Activated naive CD4-positive, alpha-beta T cell (primary cell): ENCODE measurements around the gene MYO10.

Source experiments
- DNase-seq, 4 experiments: peaks; one replicate each; lab custom pipeline; 2025; lab: John Stamatoyannopoulos, UW

The MYO10 gene

DNA sequence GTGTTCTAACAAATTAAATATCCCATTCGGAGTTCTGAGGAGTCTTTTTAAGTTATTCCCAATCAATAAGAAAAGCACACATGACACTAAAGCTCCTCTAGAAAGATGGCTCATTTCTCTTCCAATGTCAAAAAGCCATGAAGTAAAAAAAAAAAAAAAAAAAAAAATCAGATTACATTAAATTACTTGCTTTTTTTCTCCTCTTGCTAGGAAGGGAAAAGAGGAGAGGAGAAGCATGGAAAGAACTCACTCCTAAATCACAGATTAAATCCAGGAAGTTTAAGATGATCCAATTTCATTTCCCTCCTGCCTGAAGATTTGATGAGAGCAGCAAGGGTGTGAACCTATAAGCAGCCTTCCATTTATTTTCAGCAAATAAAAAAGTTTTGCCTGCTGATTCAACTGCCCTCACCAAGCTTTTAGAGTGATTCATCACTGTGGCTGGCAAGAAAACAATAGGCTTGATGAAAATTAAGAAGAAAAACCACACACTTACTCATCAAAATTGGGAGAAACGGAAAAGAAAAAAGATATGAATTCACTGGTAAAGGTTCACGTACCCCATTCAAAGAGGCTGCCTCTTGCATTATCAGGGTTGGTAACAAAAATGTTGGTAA is 19.7 kb downstream of the MYO10 start:
- no peak for DNase-seq

DNA sequence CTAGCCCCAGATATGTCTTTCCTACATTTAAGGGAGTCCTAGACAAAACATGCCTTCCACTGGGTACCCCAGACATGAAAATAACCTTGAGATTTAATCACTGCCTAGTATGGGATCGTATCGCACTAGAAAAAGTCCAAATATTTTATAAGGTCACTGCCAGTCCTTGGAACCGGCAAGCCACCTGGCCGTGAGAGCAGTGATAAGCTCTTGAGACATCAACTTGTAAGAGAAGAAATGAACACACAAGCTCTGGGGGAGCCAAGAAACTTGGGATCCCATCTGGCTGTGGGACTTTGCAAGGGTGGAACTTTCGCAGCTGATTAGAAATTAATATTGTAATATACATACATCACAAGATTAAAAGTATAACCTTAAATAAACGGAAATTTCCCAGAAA is 21.5 kb downstream of the MYO10 start:
- DNase-seq: no peak

DNA sequence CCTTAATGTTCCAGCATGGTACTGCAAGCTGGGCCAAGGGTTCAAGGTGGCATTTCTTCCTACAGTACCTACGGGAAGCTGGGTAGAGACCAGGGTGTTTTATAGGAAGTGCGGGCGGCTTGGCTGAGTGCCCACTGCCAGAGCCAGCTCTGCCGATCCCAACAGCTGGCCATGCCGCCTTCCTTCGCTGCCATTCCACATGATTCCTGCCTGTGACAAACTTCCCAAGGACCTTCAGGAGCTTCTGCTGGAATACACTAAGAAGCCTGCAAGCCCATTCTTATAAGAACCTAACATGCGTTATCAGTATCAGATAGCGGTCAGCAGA is 22.0 kb downstream of the MYO10 start:
- no peak for DNase-seq

DNA sequence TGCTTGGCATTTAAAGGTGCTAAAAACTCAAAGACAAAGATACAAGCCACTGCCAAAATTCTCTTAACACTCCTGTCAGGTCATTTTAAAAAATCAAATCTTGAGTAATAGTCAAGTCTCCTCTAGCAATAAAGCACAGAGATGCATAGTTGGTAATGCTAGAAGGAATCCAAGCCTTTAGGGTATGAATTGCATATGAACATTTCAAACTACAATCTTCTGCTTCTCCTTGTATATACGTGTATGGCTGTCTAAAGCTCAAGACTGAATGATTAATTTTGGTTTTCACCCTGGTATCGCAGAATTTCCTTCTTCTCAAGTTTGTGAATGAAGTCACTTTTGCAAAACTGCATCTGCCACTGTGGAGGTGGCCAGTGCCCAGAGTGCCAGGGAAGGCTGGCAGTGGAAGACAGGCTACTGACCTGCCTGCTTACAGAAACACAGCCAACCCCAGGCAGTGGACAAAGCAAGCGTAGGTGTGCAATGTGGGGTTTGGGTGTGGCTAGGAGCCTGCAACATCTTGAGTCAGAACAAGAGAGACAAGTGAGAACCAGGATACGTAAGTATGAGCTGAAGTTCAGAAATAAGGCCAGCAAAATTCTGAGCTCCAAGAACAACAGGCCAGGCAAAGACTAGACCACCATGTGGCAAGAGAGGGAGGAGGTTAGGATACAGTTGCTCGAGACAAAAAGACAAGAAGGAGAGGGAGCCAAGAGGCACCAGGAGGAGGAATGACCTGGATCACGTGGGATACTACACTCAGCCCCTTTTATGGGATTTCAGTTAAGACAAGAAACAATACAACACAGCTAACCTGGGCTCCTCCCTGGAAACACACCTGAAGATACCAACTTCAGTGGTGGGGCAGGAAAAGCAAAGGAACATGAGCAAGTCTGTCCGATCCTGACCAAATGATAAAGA is 22.6 kb downstream of the MYO10 start:
- DNase-seq: no peak

DNA sequence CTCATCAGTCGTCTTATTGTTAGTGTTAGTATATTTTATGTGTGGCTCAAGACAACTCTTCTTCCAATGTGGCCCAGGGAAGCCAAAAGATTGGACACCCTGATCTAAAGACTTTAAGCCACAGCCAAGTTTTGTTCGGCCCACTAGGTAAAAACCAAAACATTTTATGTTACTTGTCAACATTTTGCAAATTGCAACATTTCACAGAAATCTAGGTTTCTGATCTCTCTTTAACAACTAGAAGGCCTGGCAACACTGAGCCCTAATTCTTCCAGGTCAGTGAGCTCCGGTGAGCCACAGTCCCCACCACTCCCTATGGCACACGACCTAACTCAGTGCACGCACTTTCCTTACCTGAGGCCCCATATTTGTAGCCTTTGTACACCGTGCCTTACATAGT is 24.0 kb downstream of the MYO10 start:
- DNase-seq: no peak

DNA sequence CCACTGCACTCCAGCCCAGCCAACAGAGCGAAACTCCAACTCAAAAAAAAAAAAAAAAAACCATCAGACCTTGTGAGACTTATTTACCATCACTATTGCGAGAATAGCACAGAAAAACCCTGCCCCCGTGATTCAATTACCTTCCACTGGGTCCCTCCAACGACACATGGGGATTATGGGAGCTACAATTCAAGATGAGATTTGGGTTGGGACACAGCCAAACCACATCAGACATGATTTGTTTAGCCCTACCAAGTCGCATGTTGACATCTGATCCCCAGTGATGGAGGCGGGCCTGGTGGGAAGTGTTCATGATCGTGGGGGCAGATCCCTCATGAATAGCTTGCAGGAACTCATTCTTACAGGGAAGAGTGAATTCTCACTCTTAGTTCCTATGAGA is 26.6 kb downstream of the MYO10 start:
- no peak for DNase-seq

DNA sequence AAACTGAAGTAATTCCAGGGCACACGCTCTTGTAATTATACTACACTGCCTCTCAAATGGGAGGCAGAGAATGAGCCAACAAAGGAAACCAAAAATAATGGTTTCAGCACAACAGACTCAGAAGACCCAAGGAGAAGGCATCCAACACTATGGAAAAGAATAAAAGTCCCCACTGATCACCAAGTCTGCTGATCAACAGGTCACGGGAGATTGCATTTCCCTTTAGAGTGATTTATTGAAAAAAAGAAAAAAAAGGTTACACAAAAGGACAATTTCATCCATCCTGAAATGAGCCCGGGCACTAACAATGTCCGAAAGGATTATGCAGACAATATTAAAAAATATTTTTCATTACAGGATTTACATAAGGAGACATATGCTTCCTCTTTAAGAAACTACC is 28.8 kb downstream of the MYO10 start:
- no peak for DNase-seq

DNA sequence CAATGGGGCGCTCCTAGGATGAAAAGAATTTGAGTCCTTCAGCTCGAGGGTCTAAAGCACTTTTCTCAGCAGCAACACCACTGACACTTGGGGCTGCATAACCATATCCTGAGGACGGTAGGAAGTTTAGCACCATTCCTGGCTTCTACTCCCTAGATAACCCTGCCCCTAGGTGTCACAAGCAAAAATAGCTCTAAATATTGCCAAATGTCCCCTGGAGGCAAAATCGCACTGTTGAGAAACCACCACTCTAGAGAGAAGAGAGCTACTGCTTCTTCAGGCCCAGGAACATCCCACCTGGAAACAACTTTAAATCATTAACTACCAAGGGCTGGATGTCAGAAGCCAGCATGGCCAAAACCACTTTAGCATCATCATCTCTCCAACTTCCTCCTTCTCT is 29.8 kb downstream of the MYO10 start:
- no peak for DNase-seq

DNA sequence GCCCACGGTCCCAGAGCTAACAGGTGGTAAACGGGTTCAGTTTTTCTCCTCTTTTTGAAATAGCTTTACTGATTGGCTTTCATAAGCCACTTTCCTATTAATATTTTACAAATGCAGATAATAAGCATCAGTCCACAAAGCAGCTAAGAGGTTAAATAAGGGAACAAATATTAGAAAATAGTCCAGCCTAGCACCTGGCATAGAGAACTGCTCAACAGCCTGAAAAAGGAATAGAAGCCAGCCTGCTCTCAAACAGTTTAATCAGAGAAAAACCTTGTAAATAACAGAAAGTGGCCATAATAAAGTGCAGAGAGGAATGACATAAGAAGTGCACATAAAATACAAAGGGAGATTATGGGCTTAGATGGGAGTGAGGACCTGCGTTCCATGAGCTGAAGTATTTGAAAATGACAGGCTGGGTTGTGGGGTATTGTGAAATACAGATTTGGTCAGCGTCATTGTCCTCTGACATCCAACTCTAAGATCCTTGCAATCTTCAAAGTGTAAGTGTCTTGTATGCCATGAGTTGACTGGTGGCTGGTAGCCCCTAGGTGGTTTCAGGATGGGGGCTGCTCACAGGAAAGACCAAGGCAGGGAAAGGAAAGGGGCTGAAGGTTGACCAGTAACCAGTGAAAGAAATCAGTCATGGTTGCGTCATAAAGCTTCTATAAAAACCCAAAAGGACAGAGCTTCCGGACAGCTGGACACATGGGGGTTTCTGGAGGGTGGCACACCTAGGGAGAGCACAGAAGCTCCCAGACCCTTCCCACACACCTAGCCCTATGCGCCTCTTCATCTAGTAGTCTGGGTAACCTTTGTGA is 32.4 kb downstream of the MYO10 start:
- no peak for DNase-seq

DNA sequence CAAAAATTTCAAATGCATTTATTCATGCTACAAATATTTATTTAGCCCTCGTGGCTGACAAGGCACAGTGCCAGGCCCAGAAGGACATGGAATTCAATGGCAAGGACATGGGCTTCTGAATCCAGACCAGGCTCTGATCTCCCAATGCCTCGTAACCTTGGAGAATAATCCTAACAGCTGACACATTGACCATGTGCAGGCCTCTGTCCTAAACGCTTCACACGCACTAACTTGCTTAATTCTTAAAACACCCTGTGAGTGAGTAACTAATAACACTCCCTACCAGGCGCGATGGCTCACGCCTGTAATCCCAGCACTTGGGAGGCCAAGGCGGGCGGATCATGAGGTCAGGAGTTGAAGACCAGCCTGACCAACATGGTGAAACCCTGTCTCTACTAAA is 33.2 kb downstream of the MYO10 start:
- DNase-seq: no peak

DNA sequence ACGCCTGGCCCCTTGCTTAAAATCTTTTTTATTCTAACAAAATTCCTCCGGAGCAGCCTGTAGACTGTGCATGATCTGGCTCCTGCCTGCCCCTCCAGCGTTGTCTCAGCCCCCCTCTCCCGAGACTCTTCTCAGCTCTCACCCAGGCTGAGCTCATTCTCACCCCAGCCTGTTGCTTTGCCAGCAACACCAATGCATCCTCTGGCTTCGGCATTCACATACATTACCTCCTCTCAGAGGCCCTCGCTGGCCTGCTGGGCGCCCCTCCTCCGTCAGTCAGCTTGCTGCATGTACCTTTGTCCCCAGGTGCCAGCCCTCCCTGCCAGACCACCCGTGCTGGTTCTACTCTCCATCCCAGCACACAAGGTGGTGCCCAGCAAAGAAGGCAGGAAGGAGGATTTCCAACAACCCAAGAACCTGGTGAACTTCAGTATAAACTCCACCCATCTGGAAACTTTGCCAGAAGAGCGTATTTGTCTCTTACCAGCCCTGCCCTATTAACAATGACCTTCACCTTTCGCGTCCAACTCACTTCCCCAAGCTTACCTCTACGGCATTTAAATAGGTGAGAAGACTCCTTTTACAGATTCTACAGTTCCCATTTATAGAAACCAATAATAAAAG is 35.0 kb downstream of the MYO10 start:
- DNase-seq: no peak

DNA sequence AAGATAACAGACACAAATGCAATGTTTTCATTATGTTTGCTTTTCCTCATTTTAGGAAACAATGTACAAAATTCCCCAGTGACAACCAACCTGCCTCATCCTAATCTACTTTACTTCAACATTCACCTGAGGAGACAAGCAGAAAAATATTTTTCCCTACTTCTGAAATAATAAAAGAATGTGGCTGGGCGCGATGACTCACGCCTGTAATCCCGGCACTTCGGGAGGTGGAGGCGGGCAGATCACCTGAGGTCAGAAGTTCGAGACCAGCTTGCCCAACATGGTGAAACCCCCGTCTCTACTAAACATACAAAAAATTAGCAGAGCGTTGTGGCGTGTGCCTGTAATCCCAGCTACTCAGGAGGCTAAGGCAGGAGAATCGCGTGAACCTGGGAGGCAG is 36.9 kb downstream of the MYO10 start:
- DNase-seq: no peak

DNA sequence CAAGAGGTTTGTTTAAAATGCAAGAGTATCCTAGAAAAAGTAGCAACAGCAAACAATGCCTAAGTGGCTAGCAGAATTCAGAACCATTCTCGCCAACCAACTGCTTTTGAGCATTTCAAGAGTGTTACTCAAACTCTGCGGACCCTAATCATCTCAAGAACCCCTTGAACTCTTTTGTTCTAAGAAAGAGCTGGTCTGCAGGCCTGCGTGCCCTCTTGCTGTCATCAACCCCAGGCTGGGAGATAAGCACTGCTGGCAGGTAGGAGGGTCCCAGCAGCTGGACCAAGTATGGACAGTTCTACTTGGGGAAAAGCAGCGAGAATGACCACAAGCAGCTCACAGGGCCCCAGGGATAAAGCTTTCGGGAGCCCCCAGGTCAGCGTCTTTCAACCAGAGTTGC is 38.3 kb downstream of the MYO10 start:
- no peak for DNase-seq

DNA sequence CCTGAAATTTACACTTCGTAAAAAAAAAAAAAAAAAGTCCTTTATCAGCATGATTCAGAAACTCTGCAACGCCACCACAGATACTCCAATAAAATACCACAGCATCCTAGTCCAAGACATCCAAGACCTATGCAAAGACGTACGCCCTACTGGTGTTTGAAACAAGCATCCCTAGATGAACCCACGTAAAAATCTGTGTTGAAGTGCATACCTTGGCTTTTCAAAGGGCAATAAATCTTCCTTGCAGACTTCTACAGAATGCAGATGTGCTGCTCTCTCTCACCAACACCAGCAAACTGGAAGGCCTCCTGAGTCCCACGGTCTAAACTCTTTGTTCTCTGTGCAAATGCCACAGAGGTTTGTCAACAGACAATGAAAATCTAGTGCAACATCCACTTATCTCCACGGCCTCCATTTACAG is 38.8 kb downstream of the MYO10 start:
- DNase-seq: no peak

DNA sequence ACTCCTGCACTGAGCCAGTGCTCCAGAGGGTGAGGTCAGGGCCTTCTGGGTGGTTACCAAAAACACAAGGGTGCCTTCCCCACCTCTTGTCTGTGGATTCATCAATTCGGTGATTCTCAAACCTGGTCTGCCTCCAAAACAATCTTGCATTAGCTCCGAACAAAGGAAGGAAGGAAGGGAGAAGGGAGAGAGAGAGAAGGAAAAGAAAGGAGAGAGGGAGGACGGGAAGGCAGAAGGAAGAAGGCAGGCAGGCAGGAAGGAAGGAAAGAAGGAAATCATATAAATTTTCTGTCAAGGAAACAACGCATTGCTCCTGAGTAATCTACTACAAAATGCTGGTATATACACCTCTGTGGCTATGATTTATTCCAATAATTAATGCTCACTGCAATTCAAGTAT is 39.3 kb downstream of the MYO10 start:
- DNase-seq: no peak

DNA sequence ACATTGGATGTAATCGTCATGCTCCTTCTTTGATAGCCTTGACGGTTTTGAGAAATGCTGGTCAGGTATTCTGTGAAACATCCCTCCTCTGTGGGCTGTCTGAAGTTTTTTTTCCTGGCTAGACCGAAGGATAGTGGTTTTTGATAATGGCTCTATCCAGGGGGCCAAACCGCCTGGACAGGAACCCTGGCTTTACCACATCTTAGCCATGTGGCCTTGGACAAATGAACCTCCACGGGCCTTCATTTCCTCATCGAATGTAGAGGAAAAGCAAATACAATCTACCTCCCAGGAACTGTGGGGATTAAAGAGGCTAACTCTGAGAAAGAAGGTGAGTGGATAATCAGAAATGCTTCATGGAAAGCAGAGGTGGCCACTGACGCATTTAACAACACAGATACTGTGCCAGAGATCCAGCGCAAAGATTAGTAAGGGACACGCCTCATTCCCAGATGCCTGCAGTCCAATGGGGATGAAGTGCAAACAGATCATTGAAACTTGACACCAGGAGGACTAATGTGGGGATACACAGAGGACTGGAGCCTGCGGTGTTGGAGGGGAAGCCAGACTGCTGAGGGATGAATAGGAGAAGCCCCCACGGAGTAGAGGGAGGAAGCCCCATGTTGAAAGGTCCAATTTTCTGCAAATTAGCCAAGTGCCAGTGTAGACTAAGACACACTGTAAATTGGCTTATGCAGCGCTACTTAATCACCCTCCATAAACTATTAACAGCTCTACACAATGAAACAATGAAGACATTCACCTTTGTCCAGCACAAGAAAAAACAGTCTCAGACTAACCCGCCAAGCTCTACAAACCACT is 41.6 kb downstream of the MYO10 start:
- DNase-seq: no peak

DNA sequence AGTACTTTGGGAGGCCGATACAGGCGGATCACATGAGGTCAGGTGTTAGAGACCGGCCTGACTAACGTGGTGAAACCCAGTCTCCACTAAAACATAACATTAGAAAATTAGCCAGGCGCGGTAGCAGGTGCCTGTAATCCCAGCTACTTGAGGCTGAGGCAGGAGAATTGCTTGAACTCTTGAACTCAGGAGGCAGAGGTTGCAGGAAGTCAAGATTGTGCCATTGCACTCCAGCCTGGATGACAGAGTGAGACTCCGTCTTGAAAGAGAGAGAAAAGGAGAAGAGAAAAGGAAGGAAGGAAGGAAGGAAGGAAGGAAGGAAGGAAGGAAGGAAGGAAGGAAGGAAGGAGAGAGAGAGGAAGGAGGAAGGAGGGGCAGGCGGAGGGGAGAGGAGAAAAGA is 45.1 kb downstream of the MYO10 start:
- DNase-seq: no peak

DNA sequence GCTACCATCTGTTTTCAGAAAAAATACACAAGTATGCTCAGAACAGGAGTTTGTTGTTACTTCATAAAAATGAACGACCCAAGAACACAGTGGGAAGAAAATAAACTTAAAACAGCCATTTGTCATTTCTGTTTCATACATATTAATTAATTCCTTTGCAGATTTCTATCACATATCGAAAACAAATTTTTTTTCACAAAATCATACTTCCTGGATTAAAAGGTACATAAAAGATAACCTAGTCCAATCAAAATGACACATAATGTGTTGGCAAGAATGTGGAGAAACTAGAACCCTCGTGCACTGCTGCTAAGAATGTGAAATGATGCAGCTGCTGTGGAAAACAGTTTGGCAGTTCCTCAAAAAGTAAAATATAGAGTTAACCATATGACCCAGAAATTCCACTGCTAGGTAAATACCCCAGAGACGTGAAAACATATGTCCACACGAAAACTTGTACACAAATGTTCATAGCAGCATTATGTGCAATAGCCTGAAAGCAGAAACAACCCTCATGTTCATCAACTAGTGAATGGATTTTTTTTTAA is 46.0 kb downstream of the MYO10 start:
- no peak for DNase-seq

DNA sequence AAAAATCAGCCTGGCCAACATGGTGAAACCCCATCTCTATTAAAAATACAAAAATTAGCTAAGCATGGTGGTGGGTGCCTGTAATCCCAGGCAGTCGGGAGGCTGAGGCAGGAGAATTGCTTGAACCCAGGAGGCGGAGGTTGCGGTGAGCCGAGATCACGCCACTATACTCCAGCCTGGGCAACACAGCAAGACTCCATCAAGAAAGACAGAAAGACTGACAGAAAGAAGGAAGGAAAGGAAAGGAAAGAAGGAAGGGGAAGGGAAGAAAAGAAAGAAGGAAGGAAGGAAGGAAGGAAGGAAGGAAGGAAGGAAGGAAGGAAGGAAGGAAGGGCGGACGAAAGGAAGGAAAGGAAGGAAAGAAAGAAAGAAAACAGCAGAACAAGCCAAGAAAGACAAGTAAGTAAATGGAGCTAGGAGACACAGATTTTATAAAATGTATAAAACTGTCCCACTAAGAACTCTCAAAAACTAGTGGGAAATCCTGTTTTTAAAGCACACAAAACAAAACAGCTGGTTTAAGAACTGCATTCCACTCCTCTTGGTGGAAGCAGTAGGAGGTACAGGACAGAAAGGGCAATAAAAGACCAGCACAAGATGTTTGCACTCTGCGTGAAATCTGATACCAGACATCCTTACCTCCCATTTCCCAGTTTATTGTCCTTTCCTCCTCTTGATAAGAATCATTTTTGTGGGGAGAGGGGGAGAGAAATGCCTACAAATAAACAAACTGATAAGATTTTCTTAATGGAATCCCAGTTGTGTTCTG is 46.7 kb downstream of the MYO10 start:
- DNase-seq: no peak

DNA sequence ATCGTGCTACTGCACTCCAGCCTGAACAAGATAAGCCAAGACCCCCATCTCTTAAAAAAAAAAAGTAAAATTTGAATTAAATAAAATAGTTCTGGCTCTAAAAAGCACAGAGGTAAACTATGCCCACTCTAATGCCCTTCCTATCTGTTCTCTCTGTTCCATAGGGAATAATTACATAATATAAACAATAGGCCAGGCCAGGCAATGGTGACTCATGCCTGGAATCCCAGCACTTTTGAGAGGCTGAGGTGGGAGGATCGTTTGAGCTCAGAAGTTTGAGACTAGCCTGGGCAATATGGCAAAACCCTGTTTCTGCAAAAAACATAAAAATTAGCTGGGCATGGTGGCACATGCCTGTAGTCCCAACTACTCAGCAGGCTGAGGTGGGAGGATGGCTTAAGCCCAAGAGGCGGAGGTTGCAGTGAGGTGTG is 47.4 kb downstream of the MYO10 start:
- DNase-seq: no peak
